ENCODE results near the gene ZNF823.
"Not testable (repeated sequence)": the region's sequence is repeated elsewhere in the genome, so short reads cannot be mapped to it uniquely, and the experiment has no call there.

The ZNF823 gene

DNA sequence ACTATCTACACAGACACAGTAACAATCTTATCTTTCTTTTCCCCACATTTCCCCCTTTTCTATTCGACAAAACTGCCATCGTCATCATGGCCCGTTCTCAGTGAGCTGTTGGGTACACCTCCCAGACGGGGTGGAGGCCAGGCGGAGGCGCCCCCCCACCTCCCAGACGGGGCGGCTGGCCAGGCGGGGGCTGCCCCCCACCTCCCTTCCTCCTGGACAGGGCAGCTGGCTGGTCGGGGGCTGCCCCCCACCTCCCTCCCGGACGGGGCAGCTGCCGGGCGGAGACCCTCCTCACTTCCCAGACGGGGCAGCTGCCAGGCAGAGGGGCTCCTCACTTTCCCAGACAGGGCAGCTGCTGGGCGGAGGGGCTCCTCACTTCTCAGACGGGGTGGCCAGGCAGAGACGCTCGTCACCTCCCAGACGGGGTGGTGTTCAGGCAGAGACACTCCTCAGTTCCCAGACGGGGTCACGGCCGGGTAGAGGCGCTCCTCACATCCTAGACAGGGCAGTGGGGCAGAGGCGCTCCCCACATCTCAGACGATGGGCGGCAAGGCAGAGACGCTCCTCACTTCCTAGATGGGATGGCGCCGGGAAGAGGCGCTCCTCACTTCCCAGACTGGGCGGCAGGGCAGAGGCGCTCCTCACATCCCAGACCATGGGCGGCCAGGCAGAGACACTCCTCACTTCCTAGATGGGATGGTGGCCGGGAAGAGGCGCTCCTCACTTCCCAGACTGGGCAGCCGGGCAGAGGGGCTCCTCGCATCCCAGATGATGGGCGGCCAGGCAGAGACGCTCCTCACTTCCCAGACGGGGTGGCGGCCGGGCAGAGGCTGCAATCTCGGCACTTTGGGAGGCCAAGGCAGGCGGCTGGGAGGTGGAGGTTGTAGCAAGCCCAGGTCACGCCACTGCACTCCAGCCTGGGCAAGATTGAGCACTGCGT is 61.8 kb downstream of the ZNF823 start:
- FAIRE-seq = not testable (repeated sequence)

DNA sequence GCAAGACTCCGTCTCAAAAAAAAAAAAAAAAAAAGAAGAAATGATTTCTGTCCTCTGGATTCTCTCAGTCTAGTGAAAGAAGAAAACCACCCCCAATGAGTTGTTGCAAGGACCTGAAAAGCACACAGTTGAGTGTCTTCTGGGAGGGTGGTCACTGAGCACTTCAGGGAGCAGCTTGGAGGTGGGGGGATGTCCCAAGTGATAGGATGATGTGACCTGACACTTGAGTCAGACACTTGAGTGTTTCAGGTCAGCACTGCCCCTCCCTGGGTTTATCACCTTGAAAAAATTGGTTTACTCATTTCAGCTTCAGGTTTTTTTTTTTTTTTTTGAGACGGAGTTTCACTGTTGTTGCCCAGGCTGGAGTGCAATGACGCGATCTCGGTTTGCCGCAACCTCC is 63.2 kb downstream of the ZNF823 start:
- no peak for FAIRE-seq

DNA sequence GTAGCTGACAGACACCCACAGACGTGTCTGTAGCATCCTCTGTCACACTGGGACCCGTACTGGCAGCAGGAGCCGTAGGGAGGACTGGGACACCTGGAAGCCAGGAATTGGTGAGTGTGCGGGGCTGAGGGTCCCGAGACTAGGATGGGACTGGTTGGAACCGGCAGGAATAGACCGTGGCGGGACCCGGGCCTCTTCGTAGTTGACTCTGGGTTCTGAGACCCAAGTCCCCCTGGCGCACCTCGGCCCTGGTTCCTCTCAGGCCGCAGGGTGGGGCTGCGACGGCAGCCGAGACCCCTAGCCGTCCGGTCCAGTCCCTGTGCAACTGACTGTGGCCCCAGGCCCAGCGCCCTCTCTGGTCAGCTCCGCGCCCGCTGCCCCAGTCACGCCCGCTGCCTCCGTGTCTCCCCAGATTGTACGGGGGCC is 64.7 kb downstream of the ZNF823 start:
- FAIRE-seq = no peak

DNA sequence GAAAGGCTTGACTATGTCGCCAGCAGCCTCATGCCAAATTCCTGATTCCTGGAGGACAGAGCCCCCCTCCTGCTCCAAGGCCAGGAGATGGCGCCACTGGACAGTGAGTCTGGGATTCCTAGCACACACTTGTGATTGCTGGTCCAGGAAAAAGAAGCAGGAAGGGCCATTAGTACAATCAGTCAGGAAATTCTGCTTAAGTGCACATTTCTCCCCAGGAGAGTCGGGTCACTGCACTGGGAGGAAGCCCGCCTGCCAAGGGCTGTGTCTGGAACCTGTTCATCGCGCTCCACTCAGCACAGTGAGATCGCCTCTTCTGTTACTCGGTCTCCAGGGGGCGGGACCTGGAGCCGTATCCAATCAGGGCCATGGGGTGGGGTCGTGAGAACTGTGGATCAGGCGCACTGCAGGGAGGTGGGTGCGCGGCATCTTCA is 65.1 kb downstream of the ZNF823 start:
- no peak for FAIRE-seq

Data from A204.1 (cell line).